HepG2 (cell line): ENCODE measurements around the gene ANKRD12. TPM values are rescaled to one million over a fixed set of nuclear protein-coding genes. Genes with fewer than 3 reads are reported as not detected.
"Not testable (repeated sequence)": the region's sequence is repeated elsewhere in the genome, so short reads cannot be mapped to it uniquely, and the experiment has no call there.

Experiments used
- ATAC-seq: fragments of 200-7000 bp; cut with Tn5 transposase; 3 replicates; pipeline ENCODE4 v1.9.1; 2020; ENCODE audit warnings: mild to moderate bottlenecking, moderate library complexity
- BruUV-seq: library from RNA; stranded (reverse); fragments of 400-500 nt; replicated peaks from 2 replicates; lab custom pipeline; 2021; lab: Mats Ljungman, UMichigan
- CTCF ChIA-PET: fragments of 300-600 bp; formaldehyde crosslinking; extraction: SDS; loops from one replicate; lab custom pipeline; 2021; ENCODE audit warnings: low total read pairs, inconsistent platforms, low intra/inter-chr PET ratio; lab: Yijun Ruan, JAX
- POLR2A ChIA-PET: fragments of 350-600 bp; sonication (Branson Sonifier 250); formaldehyde crosslinking; loops from one replicate; lab custom pipeline; 2020; ENCODE audit warnings: antibody characterized with exemption, inconsistent platforms; lab: Yijun Ruan, JAX
- DNase-seq: peaks from one replicate; pipeline ENCODE4 v3.0.0-alpha.2; 2015; ENCODE audit warnings: low spot score
- FAIRE-seq: peaks from 3 replicates; lab custom pipeline; 2011; peaks lifted over from hg19 to GRCh38; lab: Jason Lieb, UNC
- H2AFZ ChIP-seq: one replicate; pipeline ENCODE4 v1.6.1; 2011; ENCODE audit warnings: low read length, inconsistent platforms
- H3K27ac ChIP-seq: fragments of 300-600 bp; 3 replicates; pipeline ENCODE4 v1.8.0; 2011; ENCODE audit warnings: mixed run types, mild to moderate bottlenecking, mixed read lengths, low read length, inconsistent platforms; ENCODE audit not compliant: insufficient read depth; ENCODE audit errors: extremely low read length
- H3K27me3 ChIP-seq, 2 experiments: fragments of 200-600 bp in 1 of 2; 2 replicates in 1 of 2; 3 replicates in 1 of 2; pipeline versions ENCODE4 v1.6.0 to v1.8.0; 2011; ENCODE audit warnings: low read length in 2 of 2, mild to moderate bottlenecking in 2 of 2, moderate library complexity in 2 of 2, inconsistent platforms in 1 of 2; ENCODE audit not compliant: insufficient read depth in 2 of 2, control insufficient read depth in 1 of 2
- H3K36me3 ChIP-seq, 2 experiments: fragments of 200-600 bp in 1 of 2; replicated peaks in 1 of 2; 2 replicates in 1 of 2; 3 replicates in 1 of 2; pipeline versions ENCODE4 v1.5.1 to v1.8.0; 2011; ENCODE audit warnings: low read length in 2 of 2, inconsistent platforms in 1 of 2; ENCODE audit not compliant: insufficient read depth in 2 of 2, control insufficient read depth in 1 of 2
- H3K4me1 ChIP-seq: 2 replicates; pipeline ENCODE4 v1.5.1; 2012; ENCODE audit warnings: low read length, inconsistent platforms; ENCODE audit not compliant: insufficient read depth
- H3K4me2 ChIP-seq: 2 replicates; pipeline ENCODE4 v1.6.0; 2011; ENCODE audit warnings: low read depth, low read length, inconsistent platforms
- H3K4me3 ChIP-seq, 3 experiments: fragments of 200-600 bp in 1 of 3; sonication (generic), shearing (Covaris generic) in 1 of 3; replicated peaks in 1 of 3; 2 replicates each; pipeline ENCODE4 v1.5.1; 2011 to 2016; ENCODE audit warnings: low read length in 3 of 3, inconsistent platforms in 2 of 3, low read depth in 2 of 3, mild to moderate bottlenecking in 2 of 3, control low read depth in 1 of 3, mixed read lengths in 1 of 3; ENCODE audit not compliant: insufficient read depth in 1 of 3
- H3K79me2 ChIP-seq: one replicate; pipeline ENCODE4 v1.6.1; 2011; ENCODE audit warnings: low read length, inconsistent platforms; ENCODE audit not compliant: insufficient read depth
- H3K9ac ChIP-seq: 2 replicates; pipeline ENCODE4 v1.6.0; 2011; ENCODE audit warnings: mild to moderate bottlenecking, low read depth, low read length, inconsistent platforms; ENCODE audit not compliant: insufficient read depth
- H3K9me3 ChIP-seq: 2 replicates; pipeline ENCODE4 v1.5.1; 2012; ENCODE audit warnings: mild to moderate bottlenecking, low read length
- H4K20me1 ChIP-seq: 2 replicates; pipeline ENCODE4 v1.6.0; 2011; ENCODE audit warnings: inconsistent platforms, mild to moderate bottlenecking, low read length, moderate library complexity; ENCODE audit not compliant: insufficient read depth
- FOXO4 ChIP-seq: sonication (generic); formaldehyde crosslinking; conservative IDR thresholded peaks from 2 replicates; pipeline ENCODE4 v1.8.1; 2023; ENCODE audit warnings: missing genetic modification reagents
- POLR2A ChIP-seq, 2 experiments: IDR thresholded peaks; 2 replicates each; pipeline ENCODE4 v1.6.1; 2011; ENCODE audit warnings: low read depth in 2 of 2, low read length in 2 of 2, mild to moderate bottlenecking in 1 of 2, moderate library complexity in 1 of 2; ENCODE audit not compliant: insufficient read depth in 1 of 2
- U2AF2 ChIP-seq: fragments of 200-400 bp; formaldehyde crosslinking; IDR thresholded peaks from 2 replicates; pipeline ENCODE4 v1.6.1; 2017; ENCODE audit warnings: low read depth, mild to moderate bottlenecking, low read length
- ZBTB10 ChIP-seq: sonication (generic); formaldehyde crosslinking; IDR thresholded peaks from 2 replicates; pipeline ENCODE4 v1.4.0; 2020; ENCODE audit warnings: missing genetic modification reagents, borderline replicate concordance
- ZNF12 ChIP-seq: sonication (generic); formaldehyde crosslinking; IDR thresholded peaks from 2 replicates; pipeline ENCODE4 v1.5.0; 2020; ENCODE audit warnings: missing genetic modification reagents
- ZNF264 ChIP-seq: sonication (generic); formaldehyde crosslinking; IDR thresholded peaks from 2 replicates; pipeline ENCODE4 v1.4.0; 2020; ENCODE audit warnings: missing genetic modification reagents
- ZNF274 ChIP-seq: sonication (generic); formaldehyde crosslinking; IDR thresholded peaks from 2 replicates; pipeline ENCODE4 v1.5.1; 2020; ENCODE audit warnings: mild to moderate bottlenecking, missing genetic modification reagents
- ZNF275 ChIP-seq: sonication (generic); formaldehyde crosslinking; IDR thresholded peaks from 2 replicates; pipeline ENCODE4 v1.8.0; 2022; ENCODE audit warnings: missing genetic modification reagents, mild to moderate bottlenecking, inconsistent platforms, borderline replicate concordance
- ZNF772 ChIP-seq: sonication (generic); formaldehyde crosslinking; IDR thresholded peaks from 2 replicates; pipeline ENCODE4 v1.5.0; 2020; ENCODE audit warnings: mild to moderate bottlenecking, missing genetic modification reagents
- WGBS: methylation state at CpG from one replicate; pipeline ENCODE4 v1.1.6; 2017; ENCODE audit warnings: low lambda C conversion rate; 5-methylcytosine and 5-hydroxymethylcytosine counted together
- in situ Hi-C: cut with HindIII; loops from 2 replicates; pipeline ENCODE4 v1.10.0; 2017; ENCODE audit warnings: low pct_unique_long_range_greater_than_20kb; ENCODE audit not compliant: extremely low pct_ligation_motif_present
- intact Hi-C: fragments of 100-400 bp; cut with micrococcal nuclease; formaldehyde crosslinking; loops from one replicate; pipeline ENCODE4 v1.10.0; 2022; ENCODE audit not compliant: unreplicated experiment
- polyA plus RNA-seq, 8 experiments: library from polyadenylated mRNA; depleted of rRNA in 3 of 8; stranded (reverse) in 7 of 8; unstranded in 1 of 8; fragments of >200 nt; fragmentation: Illumina TruSeq in 4 of 8; extraction: Trizol in 4 of 8; gene quantifications; 2 replicates each; pipeline versions ENCODE4 v1.2.1 to v1.2.3, GENCODE V29; 2011 to 2016; ENCODE audit warnings: low read depth in 4 of 8, missing spikeins in 1 of 8, mixed read lengths in 1 of 8; ENCODE audit not compliant: insufficient read depth in 1 of 8
- total RNA-seq, 5 experiments: library from RNA; depleted of rRNA; stranded (reverse); fragments of >200 nt; fragmentation: Illumina TruSeq; extraction: Trizol; gene quantifications; 2 replicates each; pipeline ENCODE4 v1.2.3, GENCODE V29; 2016; ENCODE audit warnings: low read depth in 1 of 5
- TF ChIP-seq, protein P1 (sequence below): sonication (generic); formaldehyde crosslinking; IDR thresholded peaks from 2 replicates; pipeline ENCODE4 v1.4.0; 2020; ENCODE audit warnings: missing genetic modification reagents

ANKRD12 gene
- total and polyA plus RNA-seq, 2 of the 13 experiments (the other 11 are each of a cell fraction or from before 2014, with no cell fraction given) = 6.0 to 23.2 TPM

DNA sequence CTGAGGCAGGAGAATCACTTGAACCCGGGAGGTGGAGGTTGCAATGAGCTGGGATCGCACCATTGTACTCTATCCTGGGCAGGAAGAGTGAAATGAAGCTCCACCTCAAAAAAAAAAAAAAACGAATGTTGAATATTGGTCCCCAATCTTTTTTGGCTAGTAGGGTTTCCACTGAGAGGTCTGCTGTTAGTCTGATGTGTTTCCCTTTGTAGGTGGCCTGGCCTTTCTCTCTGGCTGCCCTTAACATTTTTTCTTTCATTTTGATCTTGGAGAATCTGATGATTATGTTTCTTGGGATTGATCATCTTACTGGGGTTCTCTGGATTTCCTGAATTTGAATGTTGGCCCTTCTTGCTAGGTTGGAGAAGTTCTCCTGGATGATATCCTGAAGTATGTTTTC is 35.3 kb downstream of the ANKRD12 start:
- H3K27me3 ChIP-seq, DNase-seq, H3K4me1 ChIP-seq, H3K4me3 ChIP-seq, H3K36me3 ChIP-seq, BruUV-seq, intact Hi-C loops, H2AFZ ChIP-seq, ATAC-seq, in situ Hi-C loops, H3K9me3 ChIP-seq, H3K4me2 ChIP-seq, FAIRE-seq, H4K20me1 ChIP-seq, CTCF ChIA-PET, H3K27ac ChIP-seq, POLR2A ChIA-PET, H3K9ac ChIP-seq: not testable (repeated sequence)
- 84% methylated on average over 3 of the region's 3 CpGs for WGBS
- peaks cover 50% of the 10 kb centered on the region for H3K79me2 ChIP-seq

DNA sequence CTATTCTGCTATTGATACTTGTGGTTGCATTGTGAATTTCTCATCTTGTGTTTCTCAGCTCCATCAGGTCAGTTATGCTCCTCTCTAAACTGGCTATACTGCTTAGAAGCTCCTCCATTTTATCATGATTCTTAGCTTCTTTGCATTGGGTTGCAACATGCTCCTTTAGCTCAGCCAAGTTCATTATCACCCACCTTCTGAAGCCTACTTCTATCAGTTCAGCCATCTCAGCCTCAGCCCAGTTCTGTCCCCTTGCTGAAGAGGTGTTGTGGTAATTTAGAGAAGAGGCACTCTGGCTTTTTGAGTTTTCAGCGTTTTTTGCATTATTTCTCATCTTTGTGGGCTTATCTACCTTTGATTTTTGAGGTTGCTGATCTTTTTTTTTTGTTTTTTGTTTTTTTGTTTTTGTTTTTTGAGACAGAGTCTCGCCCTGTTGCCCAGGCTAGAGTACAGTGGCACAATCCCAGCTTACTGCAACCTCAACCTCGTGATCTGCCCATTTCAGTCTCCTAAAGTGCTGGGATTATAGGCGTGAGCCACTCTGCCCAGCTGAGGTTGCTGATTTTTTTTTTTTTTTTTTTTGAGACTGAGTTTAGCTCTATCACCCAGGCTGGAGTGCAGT is 36.0 kb downstream of the ANKRD12 start:
- Histone ChIP-seq H3K9ac (no peak overlapping the region), H2AFZ (no peak overlapping the region), H3K27me3 (no peaks in the 10 kb centered on the region), H3K79me2 (peaks cover 56% of the 10 kb centered on the region), H3K4me2 (no peak overlapping the region), H4K20me1 (peaks cover 9% of the 10 kb centered on the region), H3K9me3 (no peaks in the 10 kb centered on the region), H3K36me3 (peaks cover 0 to 8% of the 10 kb centered on the region in 2 experiments; a peak in 1 of 5 replicates), H3K27ac (no peak overlapping the region), H3K4me1 (no peaks in the 10 kb centered on the region), H3K4me3 (no peak overlapping the region)
- ChIA-PET CTCF (no interaction called here), POLR2A (no interaction called here)
- WGBS = 89% methylated on average over 4 of the region's 4 CpGs
- DNase-seq (no peak), FAIRE-seq (no peak), ATAC-seq (no peak)
- BruUV-seq = no TSS peak
- intact Hi-C loops = no loop called here
- in situ Hi-C loops = no loop called here
- no peak for TF ChIP-seq ZBTB10
- no peak for TF ChIP-seq ZNF274 (CRISPR knock-in tag)
- TF ChIP-seq FOXO4 (CRISPR knock-in tag) = no peak
- TF ChIP-seq ZNF772 (CRISPR knock-in tag) = no peak
- TF ChIP-seq ZNF275 (CRISPR knock-in tag) = no peak
- TF ChIP-seq ZNF12 (CRISPR knock-in tag) = no peak
- TF ChIP-seq ZNF264 (CRISPR knock-in tag) = no peak
- TF ChIP-seq, protein P1, sequence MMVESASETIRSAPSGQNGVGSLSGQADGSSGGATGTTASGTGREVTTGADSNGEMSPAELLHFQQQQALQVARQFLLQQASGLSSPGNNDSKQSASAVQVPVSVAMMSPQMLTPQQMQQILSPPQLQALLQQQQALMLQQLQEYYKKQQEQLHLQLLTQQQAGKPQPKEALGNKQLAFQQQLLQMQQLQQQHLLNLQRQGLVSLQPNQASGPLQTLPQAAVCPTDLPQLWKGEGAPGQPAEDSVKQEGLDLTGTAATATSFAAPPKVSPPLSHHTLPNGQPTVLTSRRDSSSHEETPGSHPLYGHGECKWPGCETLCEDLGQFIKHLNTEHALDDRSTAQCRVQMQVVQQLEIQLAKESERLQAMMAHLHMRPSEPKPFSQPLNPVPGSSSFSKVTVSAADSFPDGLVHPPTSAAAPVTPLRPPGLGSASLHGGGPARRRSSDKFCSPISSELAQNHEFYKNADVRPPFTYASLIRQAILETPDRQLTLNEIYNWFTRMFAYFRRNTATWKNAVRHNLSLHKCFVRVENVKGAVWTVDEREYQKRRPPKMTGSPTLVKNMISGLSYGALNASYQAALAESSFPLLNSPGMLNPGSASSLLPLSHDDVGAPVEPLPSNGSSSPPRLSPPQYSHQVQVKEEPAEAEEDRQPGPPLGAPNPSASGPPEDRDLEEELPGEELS (CRISPR knock-in tag) = no peak
- no peak for TF ChIP-seq U2AF2
- TF ChIP-seq POLR2A (IDR thresholded peaks at IDR 0.05; ENCODE audit: insufficient read depth in 1 of 2, low read depth in 2 of 2, low read length in 2 of 2) = no peak
